HepG2 (cell line): ENCODE results near the gene MFNG. TPM values are rescaled to one million over a fixed set of nuclear protein-coding genes. Genes with fewer than 3 reads are reported as not detected.

Experiments
- AGO1 ChIP-seq: fragments of 200-400 bp; formaldehyde crosslinking; IDR thresholded peaks from 2 replicates; pipeline ENCODE4 v1.6.1; 2017; ENCODE audit warnings: mild to moderate bottlenecking, low read depth, low read length, moderate library complexity; ENCODE audit not compliant: poor library complexity, severe bottlenecking
- ARHGAP35 ChIP-seq: sonication (generic); formaldehyde crosslinking; IDR thresholded peaks from 2 replicates; pipeline ENCODE4 v1.9.0; 2022; ENCODE audit warnings: mild to moderate bottlenecking, inconsistent platforms, moderate library complexity, missing genetic modification reagents, borderline replicate concordance
- ARNT2 ChIP-seq: sonication (generic); formaldehyde crosslinking; IDR thresholded peaks from 2 replicates; pipeline ENCODE4 v1.8.0; 2022; ENCODE audit warnings: mild to moderate bottlenecking, low read depth, missing genetic modification reagents, moderate library complexity
- ATM ChIP-seq: fragments of 450-650 bp; IDR thresholded peaks from 2 replicates; pipeline ENCODE4 v1.7.1; 2017; ENCODE audit warnings: mild to moderate bottlenecking, borderline replicate concordance
- ETV5 ChIP-seq: IDR thresholded peaks from 2 replicates; pipeline ENCODE4 v1.6.1; 2018; ENCODE audit warnings: missing biosample characterization, missing genetic modification reagents, inconsistent platforms, borderline replicate concordance
- FOXO1 ChIP-seq: sonication (generic); formaldehyde crosslinking; IDR thresholded peaks from 2 replicates; pipeline ENCODE4 v1.4.0; 2020; ENCODE audit warnings: missing genetic modification reagents
- MAFK ChIP-seq, 2 experiments: IDR thresholded peaks in 1 of 2; conservative IDR thresholded peaks in 1 of 2; 2 replicates each; pipeline ENCODE4 v1.6.1; 2011; ENCODE audit warnings: improper control_type of control experiment in 2 of 2, low read length in 2 of 2
- MEF2D ChIP-seq: sonication (generic); formaldehyde crosslinking; IDR thresholded peaks from 2 replicates; pipeline ENCODE4 v1.5.1; 2020; ENCODE audit warnings: mild to moderate bottlenecking, missing genetic modification reagents
- NR3C1 ChIP-seq: sonication (generic); formaldehyde crosslinking; IDR thresholded peaks from 2 replicates; pipeline ENCODE4 v1.4.0; 2020; ENCODE audit warnings: missing genetic modification reagents
- POGK ChIP-seq: sonication (generic); formaldehyde crosslinking; conservative IDR thresholded peaks from 2 replicates; pipeline ENCODE4 v1.8.0; 2022; ENCODE audit warnings: mild to moderate bottlenecking, moderate library complexity, missing genetic modification reagents
- POLR2G ChIP-seq: fragments of 200-400 bp; formaldehyde crosslinking; IDR thresholded peaks from 2 replicates; pipeline ENCODE4 v1.6.1; 2018; ENCODE audit warnings: mild to moderate bottlenecking, low read depth, low read length, moderate library complexity
- SNAPC2 ChIP-seq: sonication (generic); formaldehyde crosslinking; IDR thresholded peaks from 2 replicates; pipeline ENCODE4 v1.8.1; 2022; ENCODE audit warnings: mild to moderate bottlenecking, missing genetic modification reagents
- SNRNP70 ChIP-seq: fragments of 200-400 bp; formaldehyde crosslinking; IDR thresholded peaks from 2 replicates; pipeline ENCODE4 v1.6.1; 2017; ENCODE audit warnings: mild to moderate bottlenecking, low read depth, low read length, moderate library complexity
- TCF7 ChIP-seq: sonication (generic); IDR thresholded peaks from 2 replicates; pipeline ENCODE4 v1.6.1; 2016; ENCODE audit warnings: antibody characterized with exemption, low read depth
- THRA ChIP-seq: sonication (generic); formaldehyde crosslinking; IDR thresholded peaks from 2 replicates; pipeline ENCODE4 v1.4.0; 2020; ENCODE audit warnings: missing genetic modification reagents, borderline replicate concordance
- ZBTB1 ChIP-seq: sonication (generic); formaldehyde crosslinking; IDR thresholded peaks from 2 replicates; pipeline ENCODE4 v1.4.0; 2020; ENCODE audit warnings: missing genetic modification reagents, borderline replicate concordance
- ZMYM2 ChIP-seq: sonication (generic); formaldehyde crosslinking; IDR thresholded peaks from 2 replicates; pipeline ENCODE4 v1.8.0; 2022; ENCODE audit warnings: mild to moderate bottlenecking, missing genetic modification reagents
- ZNF143 ChIP-seq: sonication (generic); formaldehyde crosslinking; IDR thresholded peaks from 2 replicates; pipeline ENCODE4 v1.4.0; 2020; ENCODE audit warnings: missing genetic modification reagents
- ZNF430 ChIP-seq: sonication (generic); formaldehyde crosslinking; IDR thresholded peaks from 2 replicates; pipeline ENCODE4 v1.9.0; 2021; ENCODE audit warnings: mild to moderate bottlenecking, missing genetic modification reagents
- ZNF570 ChIP-seq: sonication (generic); formaldehyde crosslinking; IDR thresholded peaks from 2 replicates; pipeline ENCODE4 v1.4.0; 2020; ENCODE audit warnings: mild to moderate bottlenecking, missing genetic modification reagents, borderline replicate concordance
- ZNF646 ChIP-seq: sonication (generic); formaldehyde crosslinking; IDR thresholded peaks from 2 replicates; pipeline ENCODE4 v1.9.0; 2021; ENCODE audit warnings: mild to moderate bottlenecking, missing genetic modification reagents
- ZNF775 ChIP-seq: sonication (generic); formaldehyde crosslinking; IDR thresholded peaks from 2 replicates; pipeline ENCODE4 v1.4.0; 2020; ENCODE audit warnings: missing genetic modification reagents, mild to moderate bottlenecking, moderate library complexity, borderline replicate concordance
- polyA plus RNA-seq, 8 experiments: library from polyadenylated mRNA; depleted of rRNA in 3 of 8; stranded (reverse) in 7 of 8; unstranded in 1 of 8; fragments of >200 nt; fragmentation: Illumina TruSeq in 4 of 8; extraction: Trizol in 4 of 8; gene quantifications; 2 replicates each; pipeline versions ENCODE4 v1.2.1 to v1.2.3, GENCODE V29; 2011 to 2016; ENCODE audit warnings: low read depth in 4 of 8, missing spikeins in 1 of 8, mixed read lengths in 1 of 8; ENCODE audit not compliant: insufficient read depth in 1 of 8
- total RNA-seq, 5 experiments: library from RNA; depleted of rRNA; stranded (reverse); fragments of >200 nt; fragmentation: Illumina TruSeq; extraction: Trizol; gene quantifications; 2 replicates each; pipeline ENCODE4 v1.2.3, GENCODE V29; 2016; ENCODE audit warnings: low read depth in 1 of 5

MFNG gene
- total and polyA plus RNA-seq, 2 of the 13 experiments (the other 11 are each of a cell fraction or from before 2014, with no cell fraction given), result 1.0 to 11.7 TPM

GRCh38 chr22:37462983-37463382 is 23.2 kb downstream of the MFNG start (continued):
- no peak for TF ChIP-seq MEF2D (CRISPR knock-in tag)
- no peak for TF ChIP-seq NR3C1 (CRISPR knock-in tag)
- no peak for TF ChIP-seq ATM
- no peak for TF ChIP-seq MAFK (conservative IDR thresholded peaks at IDR 0.05 in 1 of 2, IDR thresholded peaks at IDR 0.05 in 1 of 2; ENCODE audit: low read length in 2 of 2)
- TF ChIP-seq ARNT2, result no peak
- TF ChIP-seq ZNF570, result no peak
- TF ChIP-seq THRA, result 0 out of 2 replicates have a peak, but pooled peaks have one; percentile 26
- TF ChIP-seq ZBTB1 (CRISPR knock-in tag), result no peak
- TF ChIP-seq SNRNP70, result no peak
- no peak for TF ChIP-seq SNAPC2
- TF ChIP-seq ZNF430 (CRISPR knock-in tag), result 0 out of 2 replicates have a peak, but pooled peaks have one; percentile 37
- TF ChIP-seq ARHGAP35 (CRISPR knock-in tag), result no peak
- TF ChIP-seq ZNF646 (CRISPR knock-in tag), result no peak
- TF ChIP-seq POLR2G, result no peak
- TF ChIP-seq POGK, result no peak
- no peak for TF ChIP-seq ZNF143 (CRISPR knock-in tag)
- TF ChIP-seq FOXO1, result no peak
- TF ChIP-seq TCF7, result no peak
- TF ChIP-seq ZMYM2, result no peak
- 0 out of 2 replicates have a peak, but pooled peaks have one; percentile 14 for TF ChIP-seq ETV5
- TF ChIP-seq AGO1, result no peak
- no peak for TF ChIP-seq ZNF775
